ENCODE results near the gene ZNF451. TPM values are rescaled to one million over a fixed set of nuclear protein-coding genes. Genes with fewer than 3 reads are reported as not detected.

Gene ZNF451
- total RNA-seq, 2 donors from 2014 or later, result 131 to 142 TPM

DNA sequence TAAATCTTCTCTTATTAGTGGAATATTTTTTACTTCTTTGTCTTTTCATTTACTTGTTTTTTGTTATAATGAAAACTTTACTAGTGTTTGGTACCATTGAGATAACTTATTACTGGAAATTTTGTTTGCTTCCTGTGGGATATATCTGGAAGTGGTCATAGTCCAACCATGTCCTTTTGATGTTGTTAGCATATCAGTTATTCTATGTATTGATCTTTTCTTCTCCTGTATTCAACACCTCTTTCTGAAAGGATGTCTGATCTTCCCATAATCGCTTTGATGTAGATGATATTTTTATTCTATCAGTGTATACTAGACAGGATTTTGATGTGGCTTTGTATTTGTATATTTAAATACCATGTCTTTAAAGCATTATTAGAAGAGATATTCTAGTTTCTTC is 17.0 kb downstream of the ZNF451 start:
- no peak for ATAC-seq
- Mint-ChIP-seq H3K4me3 (no peak overlapping the region), H3K4me1 (peaks cover 35% of the 10 kb centered on the region), H3K27ac (no peak overlapping the region), H3K36me3 (ENCODE audit: low read depth) (peaks cover 7% of the 10 kb centered on the region), H3K27me3 (no peaks in the 10 kb centered on the region)
- no peaks in the 10 kb centered on the region for H3K9me3 ChIP-seq (ENCODE audit: control insufficient read depth, low read length, poor library complexity, severe bottlenecking)
- DNase-seq, result no peak

DNA sequence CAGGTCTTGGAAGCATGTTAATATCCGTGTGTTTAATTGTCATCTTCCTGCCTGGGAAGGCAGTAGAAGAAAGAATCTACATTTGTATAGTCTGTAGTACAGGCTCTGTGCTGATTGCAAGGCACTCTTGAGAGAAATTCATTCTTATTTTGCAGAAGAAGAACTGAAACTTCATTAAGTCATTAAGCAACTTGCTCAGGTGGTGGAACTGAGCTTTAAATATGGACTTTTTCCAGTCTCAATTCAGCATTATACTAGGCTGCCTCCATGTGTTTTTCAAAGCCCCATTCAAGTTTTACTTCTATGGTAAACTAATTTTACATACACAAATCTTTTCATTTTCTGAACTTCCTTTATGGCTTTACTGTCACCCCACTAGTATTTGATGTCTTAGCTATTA is 18.7 kb downstream of the ZNF451 start:
- Mint-ChIP-seq H3K27ac (no peak overlapping the region), H3K4me3 (no peak overlapping the region), H3K27me3 (no peaks in the 10 kb centered on the region), H3K4me1 (peaks cover 38% of the 10 kb centered on the region), H3K36me3 (ENCODE audit: low read depth) (peaks cover 6% of the 10 kb centered on the region)
- DNase-seq (no peak), ATAC-seq (peak; percentile 36)
- H3K9me3 ChIP-seq (ENCODE audit: control insufficient read depth, low read length, poor library complexity, severe bottlenecking), result no peaks in the 10 kb centered on the region

DNA sequence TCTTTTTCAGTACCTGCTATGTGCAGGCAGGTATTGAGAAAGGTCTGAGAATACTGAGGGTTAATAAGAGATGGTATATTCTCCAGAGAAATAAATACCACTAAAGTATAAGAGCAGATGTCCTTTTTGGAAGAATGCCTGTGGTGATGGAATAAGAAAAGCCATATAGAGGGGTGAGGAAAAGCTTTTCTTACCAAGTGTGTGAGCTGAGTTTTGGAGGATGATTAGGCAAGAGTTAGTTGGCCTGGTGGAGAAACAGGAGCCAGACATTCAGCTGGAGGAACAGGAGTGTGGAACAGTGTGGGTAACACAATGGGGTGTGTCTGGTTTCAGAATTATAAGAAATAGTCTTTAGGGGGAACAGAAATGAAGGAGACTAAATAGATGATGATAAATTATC is 19.9 kb downstream of the ZNF451 start:
- Mint-ChIP-seq H3K4me3 (no peak overlapping the region), H3K27ac (no peak overlapping the region), H3K36me3 (ENCODE audit: low read depth) (peaks cover 6% of the 10 kb centered on the region), H3K4me1 (peaks cover 29% of the 10 kb centered on the region), H3K27me3 (no peaks in the 10 kb centered on the region)
- ATAC-seq (no peak), DNase-seq (no peak)
- H3K9me3 ChIP-seq (ENCODE audit: control insufficient read depth, low read length, poor library complexity, severe bottlenecking), result no peaks in the 10 kb centered on the region

DNA sequence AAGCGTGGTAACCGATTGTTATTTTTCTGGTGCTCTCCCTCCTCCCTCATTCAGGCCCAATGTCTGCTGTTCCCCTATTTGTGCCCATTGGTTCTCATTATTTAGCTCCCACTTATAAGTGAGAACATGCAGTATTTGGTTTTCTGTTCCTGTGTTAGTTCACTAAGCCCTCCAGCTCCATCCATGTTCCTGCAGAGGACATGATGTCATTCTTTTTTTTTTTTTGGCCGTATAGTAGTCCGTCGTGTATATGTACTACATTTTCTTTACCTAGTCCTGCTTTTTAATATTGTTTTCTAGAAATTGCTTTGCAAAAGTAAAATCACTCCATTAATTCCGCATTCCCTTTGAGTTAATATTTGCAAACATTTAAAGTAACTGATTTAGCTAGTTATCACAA is 23.1 kb downstream of the ZNF451 start:
- H3K9me3 ChIP-seq (ENCODE audit: control insufficient read depth, low read length, poor library complexity, severe bottlenecking), result no peaks in the 10 kb centered on the region
- no peak overlapping the region for H3K27ac Mint-ChIP-seq
- H3K4me3 Mint-ChIP-seq, result no peak overlapping the region
- ATAC-seq (no peak), DNase-seq (no peak)
- peaks cover 28% of the 10 kb centered on the region for H3K4me1 Mint-ChIP-seq
- H3K36me3 Mint-ChIP-seq (ENCODE audit: low read depth), result peaks cover 5% of the 10 kb centered on the region
- H3K27me3 Mint-ChIP-seq, result no peaks in the 10 kb centered on the region

DNA sequence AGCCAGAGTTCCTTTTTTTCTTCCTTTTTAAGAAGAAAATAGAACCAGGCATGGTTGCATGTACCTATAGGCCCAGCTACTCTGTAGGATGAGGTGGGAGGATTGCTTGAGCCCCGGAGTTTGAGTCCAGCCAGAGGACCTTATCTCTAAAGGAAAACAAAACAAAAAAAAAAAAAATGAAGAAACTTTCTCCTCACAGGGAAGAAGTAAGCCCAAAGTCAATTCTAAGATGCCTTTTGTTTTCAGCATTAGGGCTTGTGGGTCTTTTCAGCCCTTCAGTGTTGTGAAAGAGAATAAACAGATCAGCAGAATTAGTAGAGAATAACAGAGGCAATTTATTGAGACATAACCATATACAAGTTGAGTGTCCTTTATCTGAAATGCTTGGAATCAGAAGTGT is 26.8 kb downstream of the ZNF451 start:
- no peak overlapping the region for H3K27ac Mint-ChIP-seq
- DNase-seq, result no peak
- ATAC-seq, result no peak
- H3K9me3 ChIP-seq (ENCODE audit: control insufficient read depth, low read length, poor library complexity, severe bottlenecking), result no peaks in the 10 kb centered on the region
- no peak overlapping the region for H3K4me3 Mint-ChIP-seq
- peaks cover 15% of the 10 kb centered on the region for H3K4me1 Mint-ChIP-seq
- peaks cover 2% of the 10 kb centered on the region for H3K36me3 Mint-ChIP-seq (ENCODE audit: low read depth)
- H3K27me3 Mint-ChIP-seq, result no peaks in the 10 kb centered on the region

DNA sequence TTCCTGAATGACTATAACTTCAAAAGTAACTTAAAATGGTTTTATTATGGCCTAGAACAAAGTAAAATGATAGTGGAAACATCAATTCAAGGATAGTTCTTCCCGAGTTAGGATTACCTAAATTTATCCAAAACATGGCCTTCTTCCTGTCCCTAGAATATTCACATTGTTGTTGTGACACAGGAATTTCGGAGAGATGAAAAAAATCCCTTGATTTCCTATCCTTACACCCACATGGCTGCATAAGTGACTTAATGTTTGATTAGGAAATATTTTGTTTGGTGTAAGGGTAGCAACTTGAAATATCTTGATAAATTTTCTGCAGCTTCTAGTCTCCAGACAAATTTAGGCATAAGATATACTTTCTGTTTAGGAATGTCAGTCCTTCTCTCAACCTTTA is 27.8 kb downstream of the ZNF451 start:
- Mint-ChIP-seq H3K4me3 (no peak overlapping the region), H3K4me1 (peaks cover 11% of the 10 kb centered on the region), H3K36me3 (ENCODE audit: low read depth) (peaks cover 4% of the 10 kb centered on the region), H3K27me3 (no peaks in the 10 kb centered on the region), H3K27ac (no peak overlapping the region)
- DNase-seq (no peak), ATAC-seq (no peak)
- no peaks in the 10 kb centered on the region for H3K9me3 ChIP-seq (ENCODE audit: control insufficient read depth, low read length, poor library complexity, severe bottlenecking)

DNA sequence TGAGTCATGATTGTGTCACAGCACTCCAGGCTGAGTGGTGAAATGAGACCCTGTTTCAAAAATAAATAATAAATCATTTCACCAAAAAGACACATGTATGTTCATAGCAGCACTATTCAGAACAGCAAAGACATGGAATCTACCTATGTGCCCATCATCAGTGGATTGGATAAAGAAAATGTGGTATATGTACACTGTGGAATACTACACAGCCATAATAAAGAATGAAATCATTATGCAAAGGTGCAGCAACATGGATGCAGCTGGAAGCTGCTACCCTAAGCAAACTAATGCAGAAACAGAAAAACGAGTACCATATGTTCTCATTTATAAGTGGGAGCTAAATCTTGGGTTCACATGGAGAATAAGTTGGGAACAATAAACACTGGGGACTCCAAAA is 33.1 kb downstream of the ZNF451 start:
- Mint-ChIP-seq H3K4me1 (peaks cover 10% of the 10 kb centered on the region), H3K27me3 (no peaks in the 10 kb centered on the region), H3K4me3 (no peak overlapping the region), H3K27ac (no peak overlapping the region), H3K36me3 (ENCODE audit: low read depth) (peaks cover 2% of the 10 kb centered on the region)
- no peak for DNase-seq
- ATAC-seq, result no peak
- no peaks in the 10 kb centered on the region for H3K9me3 ChIP-seq (ENCODE audit: control insufficient read depth, low read length, poor library complexity, severe bottlenecking)

DNA sequence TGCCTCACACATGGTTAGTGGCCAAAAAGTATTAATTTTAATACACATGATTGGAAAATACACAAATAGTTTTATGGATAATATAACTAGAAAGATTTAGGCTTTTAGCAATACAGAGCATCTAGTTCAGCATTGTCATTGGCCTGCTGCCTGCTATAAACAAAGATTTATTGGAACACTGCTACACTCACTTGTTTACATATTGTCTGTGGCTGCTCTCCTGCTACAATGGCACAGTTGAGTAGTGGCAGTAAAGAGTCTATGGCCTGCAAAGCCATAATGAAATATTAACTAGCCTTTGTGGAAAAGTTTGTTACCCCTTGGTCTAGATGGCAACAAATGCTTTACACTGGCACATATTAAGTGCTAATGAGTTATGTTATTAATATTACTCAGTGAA is 37.8 kb downstream of the ZNF451 start:
- H3K36me3 Mint-ChIP-seq (ENCODE audit: low read depth), result no peaks in the 10 kb centered on the region
- no peak overlapping the region for H3K4me3 Mint-ChIP-seq
- no peaks in the 10 kb centered on the region for H3K27me3 Mint-ChIP-seq
- H3K27ac Mint-ChIP-seq, result no peak overlapping the region
- peaks cover 5% of the 10 kb centered on the region for H3K4me1 Mint-ChIP-seq
- ATAC-seq, result no peak
- H3K9me3 ChIP-seq (ENCODE audit: control insufficient read depth, low read length, poor library complexity, severe bottlenecking), result no peaks in the 10 kb centered on the region
- DNase-seq, result no peak

DNA sequence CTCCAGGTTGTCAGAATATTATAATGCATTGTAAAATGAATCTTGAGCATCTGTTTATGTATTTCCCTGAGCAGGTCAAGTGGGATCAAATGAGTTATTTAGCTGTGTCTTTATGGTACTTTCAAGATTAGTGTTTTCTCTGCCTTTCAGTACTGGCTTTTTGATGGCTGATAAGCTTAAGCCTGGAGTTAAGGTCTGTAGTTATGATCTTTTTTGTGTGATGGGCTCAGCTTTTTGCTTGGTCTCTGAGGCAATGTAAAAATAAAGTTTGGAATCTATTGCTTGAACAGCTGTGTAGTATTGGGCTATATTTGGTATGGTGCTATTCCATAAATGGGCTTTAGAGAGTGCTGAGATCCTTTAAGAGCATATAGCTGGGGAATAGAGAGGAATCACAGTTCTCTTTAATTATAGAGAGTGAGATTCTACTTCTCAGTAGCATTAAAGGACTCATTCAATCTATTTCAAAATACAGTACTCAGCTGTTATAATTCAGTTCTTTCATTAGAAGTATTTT is 40.7 kb downstream of the ZNF451 start:
- no peaks in the 10 kb centered on the region for H3K27me3 Mint-ChIP-seq
- ATAC-seq (no peak), DNase-seq (no peak)
- H3K27ac Mint-ChIP-seq, result no peak overlapping the region
- no peak overlapping the region for H3K4me3 Mint-ChIP-seq
- peaks cover 6% of the 10 kb centered on the region for H3K36me3 Mint-ChIP-seq (ENCODE audit: low read depth)
- peaks cover 4% of the 10 kb centered on the region for H3K4me1 Mint-ChIP-seq
- no peaks in the 10 kb centered on the region for H3K9me3 ChIP-seq (ENCODE audit: control insufficient read depth, low read length, poor library complexity, severe bottlenecking)

DNA sequence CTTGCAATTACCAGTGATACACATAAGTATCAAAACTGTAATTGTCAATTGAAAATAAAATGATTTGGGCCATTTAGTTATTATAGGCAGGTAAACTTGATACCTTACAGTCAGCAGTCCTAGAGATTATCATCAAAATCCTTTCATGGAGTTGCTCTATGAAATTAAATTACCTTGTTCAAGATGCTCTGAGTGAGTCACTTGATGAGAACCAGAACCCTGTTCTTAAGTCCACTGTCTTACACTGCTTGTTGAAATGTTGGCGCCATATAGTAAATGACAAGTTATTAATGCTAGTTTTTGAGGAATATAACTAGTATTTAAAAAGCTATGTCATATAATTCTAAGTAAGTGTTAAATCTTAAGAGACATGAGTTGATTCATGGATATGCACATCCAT is 45.0 kb downstream of the ZNF451 start:
- H3K9me3 ChIP-seq (ENCODE audit: control insufficient read depth, low read length, poor library complexity, severe bottlenecking), result no peaks in the 10 kb centered on the region
- H3K27ac Mint-ChIP-seq, result no peak overlapping the region
- DNase-seq, result no peak
- no peak for ATAC-seq
- peaks cover 4% of the 10 kb centered on the region for H3K4me1 Mint-ChIP-seq
- H3K27me3 Mint-ChIP-seq, result no peaks in the 10 kb centered on the region
- no peak overlapping the region for H3K4me3 Mint-ChIP-seq
- peaks cover 17% of the 10 kb centered on the region for H3K36me3 Mint-ChIP-seq (ENCODE audit: low read depth)

DNA sequence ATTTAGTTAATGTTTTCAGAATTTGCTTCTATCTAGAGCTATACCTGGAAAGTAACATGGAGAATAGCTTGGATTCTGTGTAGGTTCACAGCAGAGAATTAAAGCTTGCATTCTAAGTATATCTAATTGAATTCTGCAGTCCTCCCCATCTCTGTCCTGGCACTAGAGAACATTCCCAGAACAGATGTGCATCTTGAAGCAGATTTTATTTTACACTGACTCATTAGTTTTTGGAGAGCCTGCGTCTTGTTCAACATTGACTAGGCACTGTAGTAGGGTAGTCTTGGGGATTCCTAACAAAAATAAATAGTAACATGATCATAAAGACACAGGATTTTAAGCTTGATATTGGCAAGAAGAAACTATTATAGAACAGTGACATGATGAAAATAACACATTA is 45.9 kb downstream of the ZNF451 start:
- Mint-ChIP-seq H3K4me1 (peaks cover 7% of the 10 kb centered on the region), H3K36me3 (ENCODE audit: low read depth) (peaks cover 17% of the 10 kb centered on the region), H3K27me3 (no peaks in the 10 kb centered on the region), H3K27ac (peak overlapping the region; percentile 27), H3K4me3 (no peak overlapping the region)
- no peak for DNase-seq
- no peaks in the 10 kb centered on the region for H3K9me3 ChIP-seq (ENCODE audit: control insufficient read depth, low read length, poor library complexity, severe bottlenecking)
- no peak for ATAC-seq

DNA sequence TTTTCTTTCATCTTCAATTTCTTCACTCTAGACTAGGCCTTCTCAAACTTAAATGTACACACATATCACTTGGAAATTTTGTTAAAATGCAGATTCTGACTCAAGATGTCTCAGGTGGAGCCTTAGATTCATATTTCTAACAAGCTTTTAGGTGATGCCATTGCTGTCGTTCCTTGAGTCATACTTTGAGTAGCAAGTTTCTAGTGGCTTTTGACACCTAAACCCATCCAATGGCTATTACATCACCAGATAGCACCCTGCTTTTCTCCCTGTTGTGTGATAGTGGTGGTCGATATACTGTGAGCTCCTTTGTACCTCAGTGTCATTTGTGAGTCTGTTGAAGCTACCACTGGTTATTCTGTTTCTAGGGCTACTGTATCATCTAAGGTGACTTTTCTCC is 47.4 kb downstream of the ZNF451 start:
- H3K4me1 Mint-ChIP-seq, result peaks cover 7% of the 10 kb centered on the region
- no peaks in the 10 kb centered on the region for H3K27me3 Mint-ChIP-seq
- H3K27ac Mint-ChIP-seq, result no peak overlapping the region
- peaks cover 20% of the 10 kb centered on the region for H3K36me3 Mint-ChIP-seq (ENCODE audit: low read depth)
- no peak for DNase-seq
- no peak for ATAC-seq
- no peaks in the 10 kb centered on the region for H3K9me3 ChIP-seq (ENCODE audit: control insufficient read depth, low read length, poor library complexity, severe bottlenecking)
- H3K4me3 Mint-ChIP-seq, result no peak overlapping the region

DNA sequence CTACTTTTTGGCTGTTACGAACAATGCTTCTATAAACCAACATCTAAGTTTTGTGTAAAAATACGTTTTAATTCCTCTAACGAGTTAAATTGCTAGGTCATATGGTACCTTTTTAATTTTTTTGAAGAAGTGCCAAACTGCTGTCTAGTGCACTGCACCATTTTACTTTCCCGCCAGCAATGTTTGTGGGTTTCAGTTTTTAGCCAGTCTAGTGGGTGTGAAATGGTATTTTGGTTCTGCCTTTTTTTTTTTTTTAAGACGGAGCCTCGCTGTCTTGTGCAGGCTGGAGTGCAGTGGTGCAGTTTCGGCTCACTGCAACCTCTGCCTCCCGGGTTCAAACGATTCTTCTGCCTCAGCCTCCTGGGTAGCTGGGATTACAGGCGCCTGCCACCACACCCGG is 48.0 kb downstream of the ZNF451 start:
- Mint-ChIP-seq H3K4me1 (peaks cover 7% of the 10 kb centered on the region), H3K36me3 (ENCODE audit: low read depth) (peaks cover 21% of the 10 kb centered on the region), H3K27me3 (no peaks in the 10 kb centered on the region), H3K4me3 (no peak overlapping the region), H3K27ac (no peak overlapping the region)
- H3K9me3 ChIP-seq (ENCODE audit: control insufficient read depth, low read length, poor library complexity, severe bottlenecking), result no peaks in the 10 kb centered on the region
- DNase-seq (no peak), ATAC-seq (no peak)

DNA sequence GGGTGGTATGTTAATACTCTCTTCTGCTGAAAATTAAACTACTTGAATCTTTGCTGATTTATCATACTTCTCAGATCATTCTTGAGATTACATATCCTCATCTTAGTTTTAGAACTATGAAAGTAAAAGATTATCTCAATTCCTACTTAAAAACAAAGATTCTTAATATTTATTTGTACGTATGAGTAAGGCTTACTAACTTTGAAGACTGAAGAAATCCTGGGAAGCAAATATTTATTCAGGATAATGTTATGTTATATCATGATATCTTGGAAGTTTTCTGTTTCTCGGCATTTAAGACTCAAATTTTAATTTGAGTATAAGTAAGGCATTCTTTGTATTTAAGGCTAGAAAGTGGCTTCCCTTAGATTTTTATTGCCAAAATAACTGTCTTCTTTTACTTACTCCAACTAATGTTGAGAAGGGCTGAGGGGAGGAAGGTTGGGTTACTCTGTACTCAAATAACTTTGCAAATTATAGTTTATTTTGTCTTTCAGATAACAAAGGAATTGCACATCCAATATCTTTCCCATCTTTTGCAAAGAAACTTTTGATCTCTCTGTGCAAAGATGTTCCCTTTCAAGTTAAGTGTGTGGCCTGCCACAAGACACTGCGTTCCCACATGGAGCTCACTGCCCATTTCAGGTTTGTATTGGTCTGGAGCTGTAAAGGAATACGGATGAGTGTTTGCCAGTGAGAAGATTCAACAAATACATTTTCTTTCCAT is 51.6 kb downstream of the ZNF451 start:
- H3K4me1 Mint-ChIP-seq, result peaks cover 8% of the 10 kb centered on the region
- H3K36me3 Mint-ChIP-seq (ENCODE audit: low read depth), result peaks cover 13% of the 10 kb centered on the region
- no peak for DNase-seq
- no peak overlapping the region for H3K4me3 Mint-ChIP-seq
- no peak for ATAC-seq
- no peaks in the 10 kb centered on the region for H3K27me3 Mint-ChIP-seq
- H3K27ac Mint-ChIP-seq, result peak overlapping the region; percentile 80
- H3K9me3 ChIP-seq (ENCODE audit: control insufficient read depth, low read length, poor library complexity, severe bottlenecking), result no peaks in the 10 kb centered on the region
